GM21529 (cell line): ENCODE measurements around the gene NKAIN2.
"Not testable (repeated sequence)": the region's sequence is repeated elsewhere in the genome, so short reads cannot be mapped to it uniquely, and the experiment has no call there.

ENCODE experiments used
- ATAC-seq: cut with Tn5 transposase; IDR thresholded peaks from one replicate; pipeline ENCODE4 v1.9.1; 2021; ENCODE audit not compliant: unreplicated experiment

The NKAIN2 gene

GRCh38 chr6:124410425-124410824 is 606.8 kb downstream of the NKAIN2 start:
- not testable (repeated sequence) for ATAC-seq

- ATAC-seq = not testable (repeated sequence)
Measured at GRCh38 chr6:124412657-124413056, 609.0 kb downstream of the NKAIN2 start.

- no peak for ATAC-seq
Measured at GRCh38 chr6:124420116-124420840, 616.6 kb downstream of the NKAIN2 start.

GRCh38 chr6:124423621-124424020 is 620.0 kb downstream of the NKAIN2 start:
- ATAC-seq = no peak

- ATAC-seq = no peak
Measured at GRCh38 chr6:124430740-124431318, 627.2 kb downstream of the NKAIN2 start.

- no peak for ATAC-seq
Measured at GRCh38 chr6:124432620-124433019, 629.0 kb downstream of the NKAIN2 start.

GRCh38 chr6:124433387-124434160 is 629.9 kb downstream of the NKAIN2 start:
- ATAC-seq = no peak

GRCh38 chr6:124434421-124434820 is 630.8 kb downstream of the NKAIN2 start:
- no peak for ATAC-seq

GRCh38 chr6:124436803-124437202 is 633.1 kb downstream of the NKAIN2 start:
- no peak for ATAC-seq

GRCh38 chr6:124438546-124439065 is 634.9 kb downstream of the NKAIN2 start:
- no peak for ATAC-seq

GRCh38 chr6:124441450-124441849 is 637.8 kb downstream of the NKAIN2 start:
- ATAC-seq = no peak

GRCh38 chr6:124443541-124443940 is 639.9 kb downstream of the NKAIN2 start:
- ATAC-seq = no peak

- no peak for ATAC-seq
Measured at GRCh38 chr6:124445581-124445980, 641.9 kb downstream of the NKAIN2 start.

- ATAC-seq = no peak
Measured at GRCh38 chr6:124446961-124447360, 643.3 kb downstream of the NKAIN2 start.

- ATAC-seq = no peak
Measured at GRCh38 chr6:124459268-124459667, 655.6 kb downstream of the NKAIN2 start.

- no peak for ATAC-seq
Measured at GRCh38 chr6:124462750-124463149, 659.1 kb downstream of the NKAIN2 start.

- ATAC-seq = no peak
Measured at GRCh38 chr6:124463271-124463670, 659.6 kb downstream of the NKAIN2 start.

- ATAC-seq = not testable (repeated sequence)
Measured at GRCh38 chr6:124464600-124464999, 660.9 kb downstream of the NKAIN2 start.

GRCh38 chr6:124466949-124467348 is 663.3 kb downstream of the NKAIN2 start:
- ATAC-seq = no peak

GRCh38 chr6:124467366-124467765 is 663.7 kb downstream of the NKAIN2 start:
- no peak for ATAC-seq

GRCh38 chr6:124470803-124471202 is 667.1 kb downstream of the NKAIN2 start:
- no peak for ATAC-seq

- ATAC-seq = no peak
Measured at GRCh38 chr6:124475176-124475575, 671.5 kb downstream of the NKAIN2 start.
